Suppressor macrophage (primary cell): ENCODE data around the gene HYAL2.
A peak's percentile ranks its signal among the peaks of the same experiment; 100 is the strongest.
"Not testable (repeated sequence)": the region's sequence is repeated elsewhere in the genome, so short reads cannot be mapped to it uniquely, and the experiment has no call there.

Experiments
- DNase-seq, 4 experiments: peaks; one replicate each; pipeline ENCODE4 v3.0.0-alpha.2; 2020 to 2022

HYAL2 gene

DNA sequence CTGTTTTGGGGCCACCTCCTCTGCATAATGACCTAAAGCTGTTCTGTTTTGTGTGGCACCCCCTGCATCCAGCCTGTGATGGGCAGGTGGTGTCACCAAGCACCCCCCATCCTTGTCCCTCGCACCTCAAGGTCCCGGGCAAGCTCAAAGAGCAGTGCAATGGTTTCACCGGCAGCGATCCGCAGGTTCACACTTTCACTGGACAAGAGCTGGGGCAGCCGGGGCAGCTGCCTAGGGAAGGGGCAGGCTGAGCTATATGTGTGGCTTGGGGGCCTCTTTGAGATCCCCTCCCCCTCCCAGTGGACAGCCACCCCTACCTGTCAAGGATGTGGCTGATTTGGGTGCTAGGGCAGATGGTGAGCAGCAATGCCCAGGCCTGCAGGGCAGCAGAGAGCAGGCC lies 33.4 kb downstream of the HYAL2 start:
- DNase-seq: no peak

GRCh38 chr3:50288387-50289007 lies 34.0 kb downstream of the HYAL2 start:
- no peak for DNase-seq

- no peak for DNase-seq
These were observed 35.3 kb downstream of the HYAL2 start for GRCh38 chr3:50287262-50287661.

GRCh38 chr3:50286322-50287227 lies 36.0 kb downstream of the HYAL2 start:
- DNase-seq: no peak

DNA sequence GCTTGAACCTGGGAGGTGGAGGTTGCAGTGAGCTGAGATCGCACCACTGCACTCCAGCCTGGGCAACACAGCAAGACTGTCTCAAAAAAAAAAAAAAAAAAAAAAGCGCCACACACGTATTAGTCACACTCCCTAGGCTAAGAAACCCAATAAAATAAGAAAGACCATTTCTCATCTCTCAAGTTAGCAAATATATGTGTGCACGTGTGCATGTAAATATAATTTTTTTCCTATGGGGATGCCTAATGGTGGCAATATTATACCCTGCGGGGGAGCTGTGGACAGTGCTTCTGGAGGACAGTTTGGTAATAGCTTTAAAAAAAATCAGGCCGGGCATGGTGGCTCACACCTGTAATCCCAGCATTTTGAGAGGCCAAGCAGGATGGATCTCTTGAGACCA lies 38.4 kb downstream of the HYAL2 start:
- not testable (repeated sequence) for DNase-seq

- DNase-seq: no peak
These were observed 43.1 kb downstream of the HYAL2 start for GRCh38 chr3:50279255-50280016.

- no peak for DNase-seq
These were observed 43.7 kb downstream of the HYAL2 start, which contains the start of gene LSMEM2 for GRCh38 chr3:50278880-50279224. TSS of gene LSMEM2 (plus strand) at chr3:50279087. CDS start at chr3:50279114, 27 bp downstream.

- no peak for DNase-seq
These were observed 44.2 kb downstream of the HYAL2 start for GRCh38 chr3:50278123-50278879.

- no peak for DNase-seq
These were observed 45.8 kb downstream of the HYAL2 start for GRCh38 chr3:50276762-50277101.

DNA sequence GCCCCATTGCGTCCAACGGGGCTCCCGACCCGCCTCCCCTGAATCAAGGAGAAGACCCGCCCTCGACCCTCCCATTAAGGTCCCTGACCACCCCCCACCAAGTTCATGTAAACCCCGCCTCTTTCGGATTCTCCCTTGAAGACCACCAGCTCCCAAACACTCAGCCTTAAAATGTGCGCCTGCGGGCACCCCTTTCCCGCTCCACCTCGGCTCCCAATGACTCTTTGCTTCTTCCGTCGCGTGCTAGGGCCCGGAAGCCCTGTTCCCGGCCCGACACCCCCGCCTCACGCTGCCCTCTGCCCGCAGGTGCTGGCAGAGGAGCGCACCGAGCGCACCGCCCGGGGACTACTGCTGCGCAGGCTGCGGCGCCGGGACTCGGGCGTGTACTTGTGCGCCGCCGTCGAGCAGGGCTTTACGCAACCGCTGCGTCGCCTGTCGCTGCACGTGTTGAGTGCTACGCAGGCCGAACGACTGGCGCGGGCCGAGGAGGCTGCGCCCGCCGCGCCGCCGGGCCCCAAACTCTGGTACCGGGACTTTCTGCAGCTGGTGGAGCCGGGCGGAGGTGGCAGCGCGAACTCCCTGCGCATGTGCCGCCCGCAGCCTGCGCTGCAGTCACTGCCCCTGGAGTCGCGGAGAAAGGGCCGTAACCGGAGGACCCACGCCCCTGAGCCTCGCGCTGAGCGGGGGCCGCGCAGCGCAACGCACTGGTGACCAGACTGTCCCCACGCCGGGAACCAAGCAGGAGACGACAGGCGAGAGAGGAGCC lies 46.4 kb downstream of the HYAL2 start:
- peak in 3 of 4 experiments; percentile 32 to 53 (median 42) for DNase-seq

GRCh38 chr3:50275141-50275995 lies 47.2 kb downstream of the HYAL2 start:
- DNase-seq: peak in 1 of 4 experiments; percentile 38

GRCh38 chr3:50274371-50275104 lies 48.0 kb downstream of the HYAL2 start:
- peak; percentile 36 to 86 (median 63) for DNase-seq

- no peak for DNase-seq
These were observed 48.9 kb downstream of the HYAL2 start for GRCh38 chr3:50273689-50274065.

DNA sequence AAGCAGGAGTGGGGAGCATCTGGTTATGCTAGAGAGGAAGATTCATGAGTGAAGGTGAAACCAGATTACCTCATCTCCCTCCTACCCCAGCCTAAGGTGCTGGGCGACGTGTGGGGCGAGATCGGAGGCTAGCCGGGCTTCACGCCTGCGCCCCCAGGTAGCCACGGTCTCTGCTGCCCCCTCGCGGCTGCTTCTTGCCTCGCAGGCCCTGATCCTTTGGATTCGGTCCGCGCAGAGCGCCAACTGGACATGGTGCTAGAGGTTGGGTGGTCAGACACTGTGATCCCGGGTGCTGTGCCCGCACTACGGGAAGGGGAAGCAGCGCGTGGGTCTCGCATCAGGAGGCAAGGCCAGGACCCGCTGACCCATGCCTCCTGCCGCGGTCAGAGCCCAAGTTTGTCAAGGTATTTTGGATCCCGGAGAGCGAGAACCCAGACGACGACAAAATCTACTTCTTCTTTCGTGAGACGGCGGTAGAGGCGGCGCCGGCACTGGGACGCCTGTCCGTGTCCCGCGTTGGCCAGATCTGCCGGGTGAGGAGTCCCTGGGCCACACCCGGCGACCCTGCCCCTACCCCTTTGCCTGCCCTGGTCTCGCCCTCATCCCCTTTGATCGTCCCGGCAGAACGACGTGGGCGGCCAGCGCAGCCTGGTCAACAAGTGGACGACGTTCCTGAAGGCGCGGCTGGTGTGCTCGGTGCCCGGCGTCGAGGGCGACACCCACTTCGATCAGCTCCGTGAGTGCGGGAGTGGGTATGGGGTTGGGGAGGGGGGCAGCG lies 49.4 kb downstream of the HYAL2 start:
- DNase-seq: peak; percentile 84 to 96 (median 92)

GRCh38 chr3:50272538-50272910 lies 50.0 kb downstream of the HYAL2 start:
- DNase-seq: not testable (repeated sequence)

DNA sequence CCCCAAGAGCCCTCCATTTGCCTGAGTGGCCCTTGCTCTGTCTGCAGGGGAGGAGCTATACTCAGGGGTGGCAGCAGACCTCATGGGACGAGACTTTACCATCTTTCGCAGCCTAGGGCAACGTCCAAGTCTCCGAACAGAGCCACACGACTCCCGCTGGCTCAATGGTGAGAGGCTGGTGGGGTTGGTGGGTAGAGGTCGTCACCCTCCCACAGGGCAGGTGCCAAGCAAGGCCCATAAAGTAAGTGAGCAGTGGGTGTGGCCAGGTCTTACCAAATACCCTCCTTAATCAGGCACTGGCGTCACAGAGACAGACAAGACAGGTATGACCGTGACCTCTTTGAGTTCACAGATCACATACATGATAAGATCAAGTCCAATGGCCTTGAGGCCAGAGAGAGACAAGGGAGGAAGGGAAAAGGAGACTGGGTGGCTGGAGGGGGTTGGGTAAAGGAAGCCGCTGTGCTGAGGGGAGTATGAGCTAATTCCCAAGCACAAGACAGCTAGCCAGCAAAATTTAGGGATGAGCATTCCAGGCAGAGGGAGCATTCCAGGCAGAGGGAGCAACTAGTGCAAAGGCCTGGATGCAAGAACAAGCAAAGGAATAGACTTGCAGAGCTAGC lies 51.1 kb downstream of the HYAL2 start:
- DNase-seq: no peak

DNA sequence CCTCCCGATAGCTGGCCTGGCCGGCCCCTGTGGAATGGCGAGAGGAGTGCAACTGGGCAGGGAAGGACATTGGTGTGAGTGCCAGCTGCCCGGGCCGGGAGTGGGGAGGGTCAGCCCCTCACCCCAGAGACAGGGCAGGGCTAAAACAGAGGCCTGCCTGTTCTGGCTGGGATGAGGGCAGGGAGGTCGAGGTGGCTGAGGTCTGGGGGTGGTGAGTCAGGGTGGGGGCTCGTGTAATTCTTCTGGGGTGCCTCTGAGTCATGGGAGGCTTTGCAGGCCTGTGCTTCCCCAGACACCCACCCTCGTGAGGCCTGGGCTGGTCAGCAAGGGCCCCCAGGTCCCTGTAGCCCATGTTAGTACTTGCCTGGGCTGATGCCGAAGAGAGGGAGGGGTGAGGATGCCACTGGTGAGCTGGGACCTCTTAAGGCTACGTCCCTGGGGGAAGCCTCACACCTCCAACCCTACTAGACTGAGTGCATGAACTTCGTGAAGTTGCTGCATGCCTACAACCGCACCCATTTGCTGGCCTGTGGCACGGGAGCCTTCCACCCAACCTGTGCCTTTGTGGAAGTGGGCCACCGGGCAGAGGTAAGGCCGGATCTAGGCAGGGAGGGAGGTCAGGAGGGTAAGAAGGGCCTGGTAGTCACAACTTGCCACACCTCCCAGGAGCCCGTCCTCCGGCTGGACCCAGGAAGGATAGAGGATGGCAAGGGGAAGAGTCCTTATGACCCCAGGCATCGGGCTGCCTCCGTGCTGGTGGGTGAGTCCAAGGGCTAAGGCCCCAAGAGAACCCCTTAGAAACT lies 51.9 kb downstream of the HYAL2 start:
- no peak for DNase-seq

DNA sequence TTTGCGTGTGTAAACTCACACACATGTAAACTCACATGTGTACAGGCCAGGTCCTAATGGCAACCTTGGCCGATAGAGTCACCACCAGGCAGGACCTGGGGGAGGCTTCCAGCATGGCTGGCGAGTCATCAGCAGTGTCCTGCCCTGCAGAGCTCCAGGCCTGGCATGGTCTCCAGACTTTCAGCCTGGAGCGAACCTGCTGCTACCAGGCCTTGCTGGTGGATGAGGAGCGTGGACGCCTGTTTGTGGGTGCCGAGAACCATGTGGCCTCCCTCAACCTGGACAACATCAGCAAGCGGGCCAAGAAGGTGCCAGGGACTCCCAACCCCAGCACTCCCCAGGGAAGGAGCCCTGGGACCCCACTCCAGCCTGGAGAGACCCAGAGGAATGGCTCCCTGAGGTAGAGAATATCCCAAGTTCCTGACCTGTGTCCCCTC lies 52.5 kb downstream of the HYAL2 start:
- DNase-seq: no peak
